AG04449 (cell line): ENCODE results near the gene STARD8.

Source experiments
- CTCF ChIA-PET: fragments of 350-600 bp; formaldehyde crosslinking; extraction: SDS; loops from one replicate; lab custom pipeline; 2021; ENCODE audit warnings: antibody characterized with exemption; lab: Yijun Ruan, JAX
- POLR2A ChIA-PET: fragments of 400-600, 350-600 bp; formaldehyde crosslinking; extraction: SDS; loops from one replicate; lab custom pipeline; 2020; ENCODE audit warnings: antibody characterized with exemption, inconsistent platforms; lab: Yijun Ruan, JAX
- DNase-seq: peaks from one replicate; pipeline ENCODE4 v3.0.0-alpha.2; 2010; ENCODE audit warnings: low read depth, low spot score
- H3K4me3 ChIP-seq: 2 replicates; pipeline ENCODE4 v1.5.1; 2011; ENCODE audit warnings: low read depth, mild to moderate bottlenecking, control low read depth, low read length
- CTCF ChIP-seq: IDR thresholded peaks from one replicate; pipeline ENCODE4 v1.5.1; 2011; ENCODE audit warnings: mild to moderate bottlenecking, moderate library complexity, low read length, control low read depth, inconsistent platforms; ENCODE audit not compliant: insufficient read depth; ENCODE audit errors: missing control alignments

STARD8 gene

DNA sequence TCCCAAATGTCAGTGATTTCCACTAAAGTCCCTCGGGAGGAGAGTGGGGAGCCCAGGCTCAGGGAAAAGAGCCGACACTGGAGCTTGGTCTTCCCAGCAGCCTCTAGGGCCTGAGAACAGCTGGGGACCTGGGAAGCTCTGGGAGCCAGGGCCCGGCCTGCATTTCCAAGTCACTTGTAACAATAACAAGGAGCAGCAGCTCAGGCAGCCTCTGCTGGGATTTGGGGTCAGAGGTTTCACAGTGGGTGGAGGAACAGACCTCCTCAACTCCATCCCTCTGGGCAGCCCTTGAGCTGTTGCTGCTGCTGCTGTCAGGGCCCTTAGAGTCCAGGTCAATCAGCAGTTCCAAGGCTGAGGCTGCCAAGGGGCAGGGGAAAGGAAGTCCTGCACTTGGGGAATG is 11.1 kb downstream of the STARD8 start:
- ChIA-PET POLR2A (interaction anchor here (0.7 kb wide), 1 partner anchor 11 kb away, joined by 5 read pairs; no protein-coding TSS in a partner anchor), CTCF (no interaction called here)
- DNase-seq: no peak
- TF ChIP-seq CTCF: no peak
- no peak overlapping the region for H3K4me3 ChIP-seq

GRCh38 chrX:68659385-68659784 is 11.9 kb downstream of the STARD8 start:
- no peak overlapping the region for H3K4me3 ChIP-seq
- no peak for TF ChIP-seq CTCF
- ChIA-PET CTCF (no interaction called here), POLR2A (no interaction called here)
- DNase-seq: no peak

DNA sequence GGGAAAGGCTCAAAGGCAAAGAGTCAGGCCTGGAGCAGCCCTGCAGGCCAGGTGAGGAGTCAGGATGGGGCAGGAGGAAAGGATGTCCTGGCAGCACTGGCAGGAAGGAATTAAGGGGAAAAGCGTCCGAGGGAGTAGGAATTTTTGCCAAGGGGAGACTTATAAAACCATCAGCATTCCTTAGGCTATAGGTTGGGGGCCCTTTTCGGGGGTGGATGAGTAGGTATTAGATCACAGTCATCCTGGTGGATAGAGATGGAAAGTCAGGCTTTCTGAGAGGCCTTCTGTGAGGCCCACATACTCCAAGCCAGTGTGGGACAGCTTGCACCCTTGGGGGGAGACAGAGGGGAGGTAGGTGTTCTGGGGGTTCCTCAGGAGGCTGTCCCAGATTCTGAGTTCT is 12.3 kb downstream of the STARD8 start:
- CTCF ChIA-PET: no interaction called here
- POLR2A ChIA-PET: no interaction called here
- DNase-seq: no peak
- TF ChIP-seq CTCF: no peak
- H3K4me3 ChIP-seq: no peak overlapping the region

DNA sequence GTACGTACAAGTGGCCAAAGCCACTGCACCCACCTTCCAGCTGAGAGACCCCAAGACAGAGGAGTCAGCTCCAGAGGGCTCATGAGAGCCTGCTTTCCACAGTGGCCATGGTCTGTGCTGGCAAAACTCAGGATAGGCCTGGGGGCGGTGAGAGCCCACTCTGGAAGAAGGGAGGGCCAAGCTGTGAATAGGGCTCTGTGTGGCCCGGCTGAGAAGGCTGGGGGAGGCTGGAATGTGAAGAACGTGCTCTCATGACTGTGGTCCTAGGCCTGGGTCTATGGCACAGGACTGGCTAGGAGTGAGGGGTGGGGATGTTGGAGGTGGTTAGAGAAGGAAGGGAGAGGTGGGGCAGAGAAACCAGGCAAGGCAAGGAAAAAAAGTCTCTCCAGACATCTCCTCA is 13.3 kb downstream of the STARD8 start:
- TF ChIP-seq CTCF: no peak
- ChIA-PET POLR2A (no interaction called here), CTCF (no interaction called here)
- H3K4me3 ChIP-seq: no peak overlapping the region
- no peak for DNase-seq

GRCh38 chrX:68665502-68665901 is 18.0 kb downstream of the STARD8 start:
- no peak overlapping the region for H3K4me3 ChIP-seq
- CTCF ChIA-PET: no interaction called here
- TF ChIP-seq CTCF: peak; percentile 1
- POLR2A ChIA-PET: no interaction called here
- DNase-seq: no peak

GRCh38 chrX:68666580-68666979 is 19.1 kb downstream of the STARD8 start:
- ChIA-PET POLR2A (no interaction called here), CTCF (no interaction called here)
- DNase-seq: no peak
- no peak for TF ChIP-seq CTCF
- H3K4me3 ChIP-seq: no peak overlapping the region
